WTC11 (cell line): ENCODE data around the gene CABLES1.
"Not testable (repeated sequence)": the region's sequence is repeated elsewhere in the genome, so short reads cannot be mapped to it uniquely, and the experiment has no call there.

Source experiments
- CTCF ChIP-seq: fragments of 200-600 bp; IDR thresholded peaks from 2 replicates; pipeline ENCODE4 v1.8.0; 2022; ENCODE audit warnings: antibody characterized with exemption
- NFYB ChIP-seq: sonication (generic); formaldehyde crosslinking; conservative IDR thresholded peaks from 2 replicates; pipeline ENCODE4 v1.8.0; 2022; ENCODE audit warnings: low read depth, missing genetic modification reagents
- SMAD3 ChIP-seq: sonication (generic); formaldehyde crosslinking; IDR thresholded peaks from 2 replicates; pipeline ENCODE4 v1.8.0; 2022; ENCODE audit warnings: missing genetic modification reagents, mild to moderate bottlenecking, borderline replicate concordance
- SP1 ChIP-seq: sonication (generic); formaldehyde crosslinking; conservative IDR thresholded peaks from 2 replicates; pipeline ENCODE4 v1.8.1; 2022; ENCODE audit warnings: missing genetic modification reagents
- TF ChIP-seq, protein P1 (sequence below): sonication (generic); formaldehyde crosslinking; IDR thresholded peaks from 2 replicates; pipeline ENCODE4 v1.8.0; 2022; ENCODE audit warnings: mild to moderate bottlenecking, missing genetic modification reagents
- TF ChIP-seq, protein P2 (sequence below): sonication (generic); formaldehyde crosslinking; IDR thresholded peaks from 2 replicates; pipeline ENCODE4 v1.8.0; 2022; ENCODE audit warnings: missing genetic modification reagents
- TF ChIP-seq, protein P3 (sequence below): sonication (generic); formaldehyde crosslinking; IDR thresholded peaks from 2 replicates; pipeline ENCODE4 v1.8.1; 2023; ENCODE audit warnings: mild to moderate bottlenecking, missing genetic modification reagents, moderate library complexity

GRCh38 chr18:23285581-23285980 is 150.3 kb downstream of the CABLES1 start:
- TF ChIP-seq CTCF; SMAD3 (CRISPR knock-in tag); SP1 (CRISPR knock-in tag); NFYB (CRISPR knock-in tag): not testable (repeated sequence)
- TF ChIP-seq, protein P1, sequence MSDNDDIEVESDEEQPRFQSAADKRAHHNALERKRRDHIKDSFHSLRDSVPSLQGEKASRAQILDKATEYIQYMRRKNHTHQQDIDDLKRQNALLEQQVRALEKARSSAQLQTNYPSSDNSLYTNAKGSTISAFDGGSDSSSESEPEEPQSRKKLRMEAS (CRISPR knock-in tag) = not testable (repeated sequence)
- TF ChIP-seq, protein P2, sequence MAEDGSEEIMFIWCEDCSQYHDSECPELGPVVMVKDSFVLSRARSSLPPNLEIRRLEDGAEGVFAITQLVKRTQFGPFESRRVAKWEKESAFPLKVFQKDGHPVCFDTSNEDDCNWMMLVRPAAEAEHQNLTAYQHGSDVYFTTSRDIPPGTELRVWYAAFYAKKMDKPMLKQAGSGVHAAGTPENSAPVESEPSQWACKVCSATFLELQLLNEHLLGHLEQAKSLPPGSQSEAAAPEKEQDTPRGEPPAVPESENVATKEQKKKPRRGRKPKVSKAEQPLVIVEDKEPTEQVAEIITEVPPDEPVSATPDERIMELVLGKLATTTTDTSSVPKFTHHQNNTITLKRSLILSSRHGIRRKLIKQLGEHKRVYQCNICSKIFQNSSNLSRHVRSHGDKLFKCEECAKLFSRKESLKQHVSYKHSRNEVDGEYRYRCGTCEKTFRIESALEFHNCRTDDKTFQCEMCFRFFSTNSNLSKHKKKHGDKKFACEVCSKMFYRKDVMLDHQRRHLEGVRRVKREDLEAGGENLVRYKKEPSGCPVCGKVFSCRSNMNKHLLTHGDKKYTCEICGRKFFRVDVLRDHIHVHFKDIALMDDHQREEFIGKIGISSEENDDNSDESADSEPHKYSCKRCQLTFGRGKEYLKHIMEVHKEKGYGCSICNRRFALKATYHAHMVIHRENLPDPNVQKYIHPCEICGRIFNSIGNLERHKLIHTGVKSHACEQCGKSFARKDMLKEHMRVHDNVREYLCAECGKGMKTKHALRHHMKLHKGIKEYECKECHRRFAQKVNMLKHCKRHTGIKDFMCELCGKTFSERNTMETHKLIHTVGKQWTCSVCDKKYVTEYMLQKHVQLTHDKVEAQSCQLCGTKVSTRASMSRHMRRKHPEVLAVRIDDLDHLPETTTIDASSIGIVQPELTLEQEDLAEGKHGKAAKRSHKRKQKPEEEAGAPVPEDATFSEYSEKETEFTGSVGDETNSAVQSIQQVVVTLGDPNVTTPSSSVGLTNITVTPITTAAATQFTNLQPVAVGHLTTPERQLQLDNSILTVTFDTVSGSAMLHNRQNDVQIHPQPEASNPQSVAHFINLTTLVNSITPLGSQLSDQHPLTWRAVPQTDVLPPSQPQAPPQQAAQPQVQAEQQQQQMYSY (CRISPR knock-in tag) = not testable (repeated sequence)
- TF ChIP-seq, protein P3, sequence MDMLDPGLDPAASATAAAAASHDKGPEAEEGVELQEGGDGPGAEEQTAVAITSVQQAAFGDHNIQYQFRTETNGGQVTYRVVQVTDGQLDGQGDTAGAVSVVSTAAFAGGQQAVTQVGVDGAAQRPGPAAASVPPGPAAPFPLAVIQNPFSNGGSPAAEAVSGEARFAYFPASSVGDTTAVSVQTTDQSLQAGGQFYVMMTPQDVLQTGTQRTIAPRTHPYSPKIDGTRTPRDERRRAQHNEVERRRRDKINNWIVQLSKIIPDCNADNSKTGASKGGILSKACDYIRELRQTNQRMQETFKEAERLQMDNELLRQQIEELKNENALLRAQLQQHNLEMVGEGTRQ = not testable (repeated sequence)
